ENCODE results near the gene SF3B6.
"Not testable (repeated sequence)": the region's sequence is repeated elsewhere in the genome, so short reads cannot be mapped to it uniquely, and the experiment has no call there.

SF3B6 gene

DNA sequence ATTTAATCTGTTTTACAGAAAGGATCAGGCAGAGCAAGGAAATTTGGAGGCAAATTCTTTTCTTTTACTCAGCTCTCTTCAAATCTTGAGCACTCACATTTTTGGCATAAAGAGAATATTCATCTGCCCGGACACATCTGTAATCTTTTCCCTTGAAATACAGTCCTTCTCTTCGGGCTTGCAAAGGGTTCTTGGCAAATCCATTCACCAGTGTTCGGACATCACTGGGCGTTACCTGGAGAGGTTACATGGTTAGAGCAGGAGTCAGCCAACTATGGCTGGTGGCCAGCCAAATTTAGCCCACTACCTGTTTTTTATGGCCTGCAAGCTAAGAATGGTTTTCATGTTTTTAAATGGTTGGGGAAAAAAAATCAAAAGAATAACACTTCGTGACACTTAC lies 44.9 kb upstream of the SF3B6 start:
- no peak for DNase-seq (ENCODE audit: low read depth)
- TF ChIP-seq, protein P1, sequence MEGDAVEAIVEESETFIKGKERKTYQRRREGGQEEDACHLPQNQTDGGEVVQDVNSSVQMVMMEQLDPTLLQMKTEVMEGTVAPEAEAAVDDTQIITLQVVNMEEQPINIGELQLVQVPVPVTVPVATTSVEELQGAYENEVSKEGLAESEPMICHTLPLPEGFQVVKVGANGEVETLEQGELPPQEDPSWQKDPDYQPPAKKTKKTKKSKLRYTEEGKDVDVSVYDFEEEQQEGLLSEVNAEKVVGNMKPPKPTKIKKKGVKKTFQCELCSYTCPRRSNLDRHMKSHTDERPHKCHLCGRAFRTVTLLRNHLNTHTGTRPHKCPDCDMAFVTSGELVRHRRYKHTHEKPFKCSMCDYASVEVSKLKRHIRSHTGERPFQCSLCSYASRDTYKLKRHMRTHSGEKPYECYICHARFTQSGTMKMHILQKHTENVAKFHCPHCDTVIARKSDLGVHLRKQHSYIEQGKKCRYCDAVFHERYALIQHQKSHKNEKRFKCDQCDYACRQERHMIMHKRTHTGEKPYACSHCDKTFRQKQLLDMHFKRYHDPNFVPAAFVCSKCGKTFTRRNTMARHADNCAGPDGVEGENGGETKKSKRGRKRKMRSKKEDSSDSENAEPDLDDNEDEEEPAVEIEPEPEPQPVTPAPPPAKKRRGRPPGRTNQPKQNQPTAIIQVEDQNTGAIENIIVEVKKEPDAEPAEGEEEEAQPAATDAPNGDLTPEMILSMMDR (IDR thresholded peaks at IDR 0.05; ENCODE audit: low read length, missing control alignments): no peak
- no peak overlapping the region for H3K4me3 ChIP-seq (replicated peaks; ENCODE audit: low read depth, low read length)

DNA sequence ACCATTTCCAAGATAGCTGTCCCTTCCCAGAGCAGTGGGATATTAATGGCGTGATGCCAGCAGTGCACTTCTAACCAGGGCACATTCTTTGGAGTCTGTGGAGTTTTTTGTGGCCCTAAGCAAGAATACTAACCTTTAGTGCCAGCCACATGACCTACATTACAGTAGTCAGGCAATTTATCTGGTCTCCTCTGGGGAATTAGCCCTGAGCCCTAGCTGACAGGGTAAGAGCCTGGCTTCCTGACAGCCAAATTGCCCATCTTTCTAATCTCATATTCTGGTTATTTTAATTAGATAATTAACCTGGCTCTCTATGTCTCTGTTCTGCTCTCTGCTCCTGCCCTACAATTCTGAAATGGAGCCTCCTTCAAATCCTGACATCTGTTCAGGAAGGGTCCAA lies 41.8 kb upstream of the SF3B6 start:
- TF ChIP-seq, protein P1 (IDR thresholded peaks at IDR 0.05; ENCODE audit: low read length, missing control alignments): no peak
- DNase-seq (ENCODE audit: low read depth): no peak
- H3K4me3 ChIP-seq (replicated peaks; ENCODE audit: low read depth, low read length): no peak overlapping the region

DNA sequence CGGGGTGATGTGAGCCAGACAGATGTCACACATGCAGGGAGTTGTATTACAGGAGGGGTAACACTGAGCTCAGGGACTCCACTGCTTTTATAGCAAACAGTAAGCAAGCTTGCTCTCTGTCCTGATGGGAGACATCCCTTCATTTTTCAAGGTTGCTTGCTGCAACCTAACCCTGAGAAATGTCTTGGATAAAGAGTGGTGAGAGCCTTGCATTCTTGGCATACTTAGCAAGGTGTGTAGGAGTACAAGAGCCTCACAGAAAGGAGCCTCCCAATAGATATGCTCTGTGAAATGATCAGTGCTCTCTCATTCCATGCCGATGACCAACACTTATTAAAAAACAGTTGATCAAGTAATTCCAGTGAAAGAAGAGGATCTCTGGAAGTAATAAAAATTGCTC lies 38.9 kb upstream of the SF3B6 start:
- H3K4me3 ChIP-seq (replicated peaks; ENCODE audit: low read depth, low read length): no peak overlapping the region
- peak; percentile 43 for DNase-seq (ENCODE audit: low read depth)
- TF ChIP-seq, protein P1 (IDR thresholded peaks at IDR 0.05; ENCODE audit: low read length, missing control alignments): no peak

DNA sequence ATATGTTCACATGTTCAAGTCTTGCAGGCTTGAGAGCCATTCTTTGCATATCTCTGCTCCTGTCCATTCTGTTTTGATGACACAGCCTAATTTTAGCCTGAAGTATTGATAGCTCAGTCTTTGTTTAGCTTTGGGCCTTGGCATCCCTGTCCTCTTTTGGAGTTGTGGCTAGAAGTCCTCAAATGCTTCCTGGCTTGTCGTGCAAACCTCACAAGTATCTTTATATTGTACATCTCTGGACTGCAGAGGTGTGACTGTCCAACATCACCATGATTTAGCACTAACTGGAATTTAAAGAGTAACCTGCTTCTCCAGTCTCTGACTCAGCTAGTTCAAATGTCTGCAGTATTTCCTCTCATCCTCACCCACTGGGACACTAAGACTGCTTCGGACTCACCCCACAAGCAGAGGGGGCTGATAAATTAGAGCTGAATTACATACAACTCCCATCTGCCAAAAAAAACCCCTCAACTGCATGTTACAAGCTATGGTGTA lies 35.3 kb upstream of the SF3B6 start:
- no peak overlapping the region for H3K4me3 ChIP-seq (replicated peaks; ENCODE audit: low read depth, low read length)
- TF ChIP-seq, protein P1 (IDR thresholded peaks at IDR 0.05; ENCODE audit: low read length, missing control alignments): no peak
- DNase-seq (ENCODE audit: low read depth): no peak

DNA sequence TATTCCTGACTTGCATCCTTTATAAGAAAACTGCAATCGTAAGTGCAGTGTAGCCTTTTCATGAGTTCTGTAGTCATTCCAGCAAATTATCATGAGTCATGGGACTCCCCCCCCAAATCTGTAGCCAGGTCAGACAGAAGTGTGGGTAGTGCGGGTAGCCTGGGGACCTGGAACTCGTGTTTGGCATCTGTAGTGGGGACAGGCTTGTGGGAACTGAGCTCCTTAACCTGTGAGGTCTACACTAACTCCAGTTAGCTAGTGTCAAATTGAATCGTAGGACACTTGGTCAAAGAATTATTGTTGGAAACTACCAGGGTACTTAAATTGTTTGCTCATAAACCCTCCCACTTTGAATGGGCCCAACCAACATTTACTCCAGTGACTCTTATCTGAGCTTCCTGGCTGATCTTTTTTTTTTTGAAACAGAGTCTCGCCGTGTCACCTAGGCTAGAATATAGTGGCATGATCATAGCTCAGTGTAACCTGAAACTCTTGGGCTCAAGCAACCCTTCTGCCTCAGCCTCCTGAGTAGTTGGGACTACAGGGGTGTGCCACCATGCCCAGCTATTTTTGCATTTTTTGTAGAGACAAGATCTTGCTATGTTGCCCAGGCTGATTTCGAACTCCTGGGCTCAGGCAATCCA lies 34.7 kb upstream of the SF3B6 start:
- DNase-seq (ENCODE audit: low read depth): no peak
- TF ChIP-seq, protein P1 (IDR thresholded peaks at IDR 0.05; ENCODE audit: low read length, missing control alignments): no peak
- H3K4me3 ChIP-seq (replicated peaks; ENCODE audit: low read depth, low read length): no peak overlapping the region

DNA sequence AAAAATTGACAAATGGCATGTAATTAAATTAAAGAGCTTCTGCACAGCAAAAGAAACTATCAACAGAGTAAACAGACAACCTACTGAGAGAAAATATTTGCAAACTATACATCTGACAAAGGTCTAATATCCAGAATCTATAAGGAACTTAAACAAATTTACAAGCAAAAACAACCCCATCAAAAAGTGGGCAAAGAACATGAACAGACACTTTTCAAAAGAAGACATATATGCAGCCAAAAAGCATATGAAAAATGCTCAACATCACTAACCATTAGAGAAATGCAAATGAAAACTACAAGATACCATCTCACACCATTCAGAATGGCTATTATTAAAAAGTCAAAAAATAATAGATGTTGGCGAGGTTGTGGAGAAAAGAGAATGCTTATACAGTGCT lies 33.3 kb upstream of the SF3B6 start:
- H3K4me3 ChIP-seq (replicated peaks; ENCODE audit: low read depth, low read length); DNase-seq (ENCODE audit: low read depth): not testable (repeated sequence)

DNA sequence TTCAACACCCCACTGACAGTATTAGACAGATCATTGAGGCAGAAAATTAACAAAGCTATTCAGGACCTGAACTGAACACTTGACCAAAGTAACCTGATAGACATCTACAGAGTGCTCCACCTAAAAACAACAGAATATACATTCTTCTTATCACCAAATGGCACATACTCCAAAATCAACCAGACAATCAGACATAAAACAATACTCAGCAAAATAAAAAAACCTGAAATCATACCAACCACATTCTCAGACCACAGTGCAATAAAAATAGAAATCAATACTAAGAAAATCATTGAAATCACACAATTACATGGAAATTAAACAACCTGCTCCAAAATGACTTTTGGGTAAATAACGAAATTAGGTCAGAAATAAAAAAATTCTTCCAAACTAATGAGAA lies 31.2 kb upstream of the SF3B6 start:
- H3K4me3 ChIP-seq (replicated peaks; ENCODE audit: low read depth, low read length): no peak overlapping the region
- TF ChIP-seq, protein P1 (IDR thresholded peaks at IDR 0.05; ENCODE audit: low read length, missing control alignments): no peak
- no peak for DNase-seq (ENCODE audit: low read depth)

Measured in fibroblast of pulmonary artery (primary cell).